Right hindlimb (tissue), 1 donor: ENCODE results near the gene RTCA.
"Not testable (repeated sequence)": the region's sequence is repeated elsewhere in the genome, so short reads cannot be mapped to it uniquely, and the experiment has no call there.

Experiments
- DNase-seq: peaks from one replicate; pipeline ENCODE4 v3.0.0-alpha.2; 2018

Gene RTCA

GRCh38 chr1:100264081-100264480, 1.9 kb upstream of the RTCA start:
- DNase-seq: not testable (repeated sequence)

DNA sequence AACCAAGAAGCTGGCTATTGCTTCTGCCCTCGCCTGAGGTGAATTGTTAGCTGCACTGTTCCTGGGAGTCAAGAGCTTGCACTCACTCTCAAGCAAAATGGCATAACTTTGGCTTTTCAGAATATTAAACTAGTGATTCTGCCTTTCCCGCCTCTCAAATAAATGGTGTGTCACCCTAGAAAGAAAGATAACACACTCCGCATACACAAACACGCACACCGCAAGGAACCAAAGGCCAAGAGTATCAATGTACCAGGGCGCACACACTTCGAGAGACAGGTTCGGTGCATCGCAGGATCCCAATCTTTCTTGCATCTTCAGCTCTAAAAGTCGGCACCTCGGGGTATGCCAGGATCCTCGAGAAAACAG, 470 bp upstream of the RTCA start:
- DNase-seq: no peak

DNA sequence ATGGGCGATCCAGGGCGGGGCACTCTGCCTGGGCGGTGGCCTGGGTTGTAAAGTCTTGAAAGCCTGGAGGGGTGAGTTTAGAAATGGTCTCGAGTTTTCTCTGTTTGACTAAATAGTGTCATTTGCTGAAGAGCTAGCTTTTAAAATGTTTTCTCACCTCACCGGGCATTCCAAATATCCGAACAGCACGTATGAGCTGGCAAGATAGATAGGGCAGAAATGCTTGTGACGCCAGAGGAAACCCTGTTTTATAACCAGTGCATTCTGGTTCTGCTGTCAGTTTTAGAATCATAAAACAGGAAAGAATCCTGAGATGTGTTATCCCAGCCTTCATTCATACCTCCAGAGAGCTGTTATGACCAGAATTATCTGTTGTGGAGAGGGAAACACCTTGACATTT, 725 bp downstream of the RTCA start:
- DNase-seq: no peak

DNA sequence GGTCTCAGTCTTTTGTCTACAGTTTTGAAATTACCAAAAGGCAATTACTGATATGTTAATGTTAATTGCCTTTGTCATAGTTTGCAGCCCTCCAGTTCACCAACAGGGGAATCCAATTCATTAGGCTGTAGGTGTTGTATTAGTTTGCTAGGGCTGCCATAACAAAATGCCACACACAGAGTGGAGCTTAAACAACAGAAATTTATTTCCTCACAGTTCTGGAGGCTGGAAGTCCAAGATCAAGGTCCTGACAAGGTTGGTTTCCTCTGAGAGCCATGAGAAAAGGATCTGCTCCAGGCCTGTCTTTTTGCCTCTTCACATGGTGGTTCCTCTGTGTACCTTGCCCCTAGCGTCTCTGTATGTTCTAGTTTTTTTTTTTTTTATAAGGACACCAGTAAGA, 1.3 kb downstream of the RTCA start:
- DNase-seq: no peak

DNA sequence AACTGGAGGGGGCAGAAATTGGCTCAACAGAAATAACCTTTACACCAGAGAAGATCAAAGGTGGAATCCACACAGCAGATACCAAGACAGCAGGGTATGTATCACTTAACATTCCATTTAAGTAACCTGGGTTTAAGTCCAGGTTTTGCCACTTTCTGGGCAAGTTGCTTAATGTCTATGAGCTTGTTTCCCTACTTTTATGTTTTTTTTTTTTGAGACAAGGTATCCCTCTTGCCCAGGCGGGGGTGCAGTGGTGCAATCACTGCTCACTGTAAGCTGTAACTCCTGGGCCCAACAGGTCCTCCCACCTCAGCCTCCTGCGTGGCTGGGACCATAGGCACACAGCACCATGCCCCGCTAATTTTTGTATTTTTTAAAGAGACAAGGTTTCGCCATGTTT, 2.2 kb downstream of the RTCA start:
- DNase-seq: no peak

DNA sequence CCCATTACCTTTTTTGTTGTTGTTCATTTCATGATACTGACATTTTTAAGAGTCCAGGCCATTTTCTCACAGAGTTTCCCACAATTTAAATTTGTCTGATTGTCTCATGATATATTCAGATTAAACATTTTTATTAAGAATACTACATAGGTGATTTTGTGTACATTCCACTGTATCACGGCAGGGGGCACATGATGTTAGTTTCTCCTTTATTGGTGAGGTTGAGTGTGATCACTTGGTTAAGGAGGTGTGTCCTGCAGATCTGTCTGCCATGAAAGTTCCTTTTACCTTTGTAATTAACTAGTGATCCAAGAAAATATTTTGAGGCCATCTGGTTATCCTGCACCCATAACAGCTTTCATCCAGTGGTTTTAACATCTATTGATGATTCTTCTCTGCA, 11.8 kb downstream of the RTCA start:
- no peak for DNase-seq

- DNase-seq: no peak
Measured at GRCh38 chr1:100279358-100279923, 13.4 kb downstream of the RTCA start.

DNA sequence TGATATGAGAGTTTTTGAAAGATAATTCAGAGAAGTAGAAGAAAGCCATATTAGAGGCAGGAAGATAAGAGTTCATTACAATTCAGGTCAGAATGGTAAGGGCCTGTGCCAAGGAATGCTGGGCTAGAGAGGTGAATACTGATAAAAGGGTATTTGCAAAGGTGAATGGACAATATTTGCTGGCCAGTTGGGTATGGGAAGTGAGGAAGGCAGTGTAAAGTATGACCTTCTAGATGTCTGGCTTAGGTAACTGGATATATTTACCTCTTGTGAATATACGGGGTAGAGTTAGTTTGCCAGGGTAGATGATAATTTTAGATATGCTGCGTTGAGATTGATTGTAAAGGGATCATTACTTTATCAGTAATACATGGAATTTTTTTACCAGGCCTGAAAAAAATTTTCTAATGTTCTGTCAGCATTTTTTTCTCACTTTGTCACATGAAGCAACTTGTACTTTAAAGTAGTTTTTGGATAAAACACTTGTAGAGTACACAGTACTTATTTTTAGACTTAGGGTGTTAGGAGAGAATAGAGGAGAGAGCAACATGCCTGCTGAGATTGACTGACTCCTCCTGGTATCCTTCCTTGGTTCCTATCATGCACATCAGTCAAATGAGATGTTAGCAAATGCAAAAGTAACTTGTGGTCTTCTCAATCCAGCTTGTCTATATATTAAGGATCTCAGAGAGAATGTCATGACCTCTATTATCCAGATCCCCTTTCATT, 14.1 kb downstream of the RTCA start:
- DNase-seq: no peak

GRCh38 chr1:100284591-100284990, 18.6 kb downstream of the RTCA start:
- no peak for DNase-seq

GRCh38 chr1:100287162-100287561, 21.1 kb downstream of the RTCA start:
- DNase-seq: no peak

DNA sequence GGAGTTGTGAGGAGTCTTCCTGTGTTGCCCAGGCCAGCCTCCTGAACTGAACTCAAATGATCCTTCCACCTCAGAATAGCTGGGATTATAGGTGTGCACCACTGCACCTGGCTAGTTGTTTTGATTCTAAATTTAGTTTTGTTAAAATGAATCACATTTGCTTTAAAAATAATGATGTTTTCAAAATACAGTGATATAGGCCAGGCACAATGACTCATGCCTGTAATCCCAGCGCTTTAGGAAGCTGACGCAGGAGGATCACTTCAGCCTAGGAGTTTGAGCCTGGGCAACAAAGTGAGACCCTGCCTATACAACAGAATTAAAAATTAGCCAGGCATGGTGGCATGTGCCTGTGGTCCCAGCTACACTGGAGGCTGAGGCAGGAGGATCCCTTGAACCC, 24.3 kb downstream of the RTCA start:
- no peak for DNase-seq

DNA sequence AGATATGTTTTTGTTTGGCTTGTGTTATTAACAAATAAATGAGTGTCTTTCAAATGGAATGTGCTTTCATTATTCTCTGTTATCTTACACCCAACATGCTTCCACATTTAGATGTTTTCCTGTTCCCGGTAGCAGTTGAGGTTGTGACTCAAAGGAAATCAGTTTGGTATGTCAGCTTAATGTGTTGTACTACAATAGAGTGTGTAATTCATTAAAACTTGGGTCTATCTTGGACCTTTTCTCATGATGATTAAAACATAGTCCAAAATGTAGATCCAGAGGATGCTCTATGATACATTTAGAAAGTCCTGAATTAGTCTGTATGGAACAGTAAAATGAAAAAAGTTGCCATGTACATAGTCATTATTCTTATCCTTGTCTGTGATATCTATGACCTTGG, 26.7 kb downstream of the RTCA start:
- no peak for DNase-seq

GRCh38 chr1:100296140-100296539, 30.1 kb downstream of the RTCA start:
- no peak for DNase-seq

GRCh38 chr1:100296997-100297396, 31.0 kb downstream of the RTCA start:
- not testable (repeated sequence) for DNase-seq

- no peak for DNase-seq
Measured at GRCh38 chr1:100298512-100298911, 32.5 kb downstream of the RTCA start.

GRCh38 chr1:100299521-100300222, 33.7 kb downstream of the RTCA start:
- DNase-seq: no peak

DNA sequence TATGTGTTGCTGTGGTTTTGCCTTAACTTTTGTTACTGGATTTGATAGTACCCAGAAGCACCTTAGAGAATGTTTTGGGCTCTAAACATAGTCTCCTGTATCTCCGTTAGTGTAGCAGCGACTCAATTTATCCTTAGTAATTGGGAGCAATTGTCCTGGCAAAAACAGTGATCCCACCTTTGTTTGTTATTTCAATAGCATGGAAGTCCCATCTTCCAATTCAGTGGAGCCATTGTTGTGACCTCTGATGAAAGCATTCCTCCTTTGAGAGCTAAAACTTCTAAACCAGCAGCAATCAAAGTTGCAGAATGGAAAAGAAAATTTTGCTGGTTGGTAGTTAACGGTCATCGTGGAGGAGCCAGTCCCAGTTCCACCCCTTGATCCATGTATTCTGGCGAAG, 34.7 kb downstream of the RTCA start:
- no peak for DNase-seq

- no peak for DNase-seq
Measured at GRCh38 chr1:100302739-100303138, 36.7 kb downstream of the RTCA start.

DNA sequence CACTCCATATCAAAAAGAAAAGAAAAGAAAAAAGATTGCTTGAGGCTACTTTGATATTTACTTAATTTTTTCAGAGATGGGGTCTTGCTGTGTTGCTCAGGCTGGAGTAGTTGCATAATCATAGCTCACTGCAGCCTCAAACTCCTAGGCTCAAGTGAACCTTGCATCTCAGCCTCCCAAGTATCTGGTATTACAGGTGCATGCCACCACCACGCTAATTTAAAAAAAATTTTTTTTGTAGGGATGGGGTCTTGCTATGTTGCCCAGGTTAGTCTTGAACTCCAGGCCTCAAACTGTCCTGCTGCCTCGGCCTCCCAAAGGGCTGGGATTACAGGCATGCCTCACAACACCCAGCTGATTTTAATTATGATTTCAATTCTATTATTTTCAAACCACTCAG, 38.2 kb downstream of the RTCA start:
- no peak for DNase-seq

GRCh38 chr1:100304921-100305320, 38.9 kb downstream of the RTCA start:
- DNase-seq: no peak

- DNase-seq: no peak
Measured at GRCh38 chr1:100305954-100306353, 39.9 kb downstream of the RTCA start.

DNA sequence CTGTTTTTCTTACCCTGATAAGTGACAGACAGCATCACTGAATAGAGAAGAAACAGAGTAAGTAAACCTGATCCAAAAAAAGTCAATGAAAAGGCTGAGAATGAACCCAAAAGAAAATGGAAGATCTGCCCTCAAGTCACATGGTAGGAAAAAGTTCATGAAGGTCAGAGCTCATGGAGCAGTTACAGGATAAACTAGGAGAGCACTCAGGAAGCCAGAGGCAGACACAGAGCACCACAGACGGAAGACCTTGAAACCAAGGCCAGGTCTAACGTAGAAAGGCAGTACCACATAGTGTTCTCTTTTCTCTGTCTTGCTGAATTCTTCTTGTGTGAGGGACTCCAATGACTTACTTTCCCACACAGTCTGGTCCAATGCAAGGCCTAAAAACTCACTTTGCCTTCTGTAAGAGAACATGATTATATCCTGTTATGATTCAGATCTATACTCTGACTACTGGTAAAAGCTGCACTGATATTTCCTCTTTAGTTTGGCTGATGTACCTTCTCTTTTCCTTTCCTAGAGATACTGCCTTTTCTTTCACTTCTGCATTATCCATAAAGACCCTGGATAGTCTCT, 40.8 kb downstream of the RTCA start:
- no peak for DNase-seq

DNA sequence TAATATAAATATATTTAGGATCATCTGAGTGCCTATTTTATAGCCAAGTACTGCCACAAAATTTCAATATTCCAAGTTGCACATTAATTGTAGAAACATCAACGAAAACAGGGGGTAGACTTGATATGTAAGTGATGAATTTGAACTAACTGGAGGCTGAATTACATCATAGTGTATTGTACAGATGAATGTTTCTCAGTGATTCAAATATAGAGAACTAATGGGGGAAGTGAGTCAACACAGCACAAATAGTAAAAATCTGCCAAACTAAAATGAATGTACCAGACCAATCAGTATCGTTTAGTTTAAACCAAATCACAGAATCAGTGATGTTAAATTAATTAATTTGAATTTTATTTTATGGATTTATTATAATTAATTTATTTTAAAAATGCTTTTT, 42.8 kb downstream of the RTCA start:
- DNase-seq: no peak

GRCh38 chr1:100309863-100310262, 43.8 kb downstream of the RTCA start:
- DNase-seq: no peak
